Type B pancreatic cell (in vitro differentiated cells): ENCODE measurements around the gene IFT25. TPM values are rescaled to one million over a fixed set of nuclear protein-coding genes. Genes with fewer than 3 reads are reported as not detected.
A peak's percentile ranks its signal among the peaks of the same experiment; 100 is the strongest.

Source experiments
- DNase-seq: peaks from one replicate; pipeline ENCODE4 v3.0.0; 2021; ENCODE audit warnings: mixed read lengths; ENCODE audit not compliant: unreplicated experiment; ENCODE audit errors: extremely low spot score
- H3K27ac Mint-ChIP-seq: 2 replicates; pipeline ENCODE4 v1.8.0; 2021; ENCODE audit warnings: mild to moderate bottlenecking, mixed read lengths
- H3K27me3 Mint-ChIP-seq: 2 replicates; pipeline ENCODE4 v1.8.0; 2021; ENCODE audit warnings: mixed read lengths
- H3K36me3 Mint-ChIP-seq: 2 replicates; pipeline ENCODE4 v1.8.0; 2021; ENCODE audit warnings: mixed read lengths
- H3K4me1 Mint-ChIP-seq: one replicate; pipeline ENCODE4 v1.8.0; 2021; ENCODE audit warnings: mixed read lengths; ENCODE audit not compliant: unreplicated experiment
- H3K4me3 Mint-ChIP-seq: 2 replicates; pipeline ENCODE4 v1.8.0; 2021; ENCODE audit warnings: mild to moderate bottlenecking, mixed read lengths
- H3K9me3 Mint-ChIP-seq: 2 replicates; pipeline ENCODE4 v1.8.0; 2021; ENCODE audit warnings: mixed read lengths
- CTCF ChIP-seq: fragments of 200-600 bp; sonication (generic); conservative IDR thresholded peaks from 2 replicates; pipeline ENCODE4 v1.5.0; 2021; ENCODE audit warnings: antibody characterized with exemption, mild to moderate bottlenecking
- total RNA-seq: library from RNA; stranded (reverse); gene quantifications from 2 replicates; pipeline ENCODE4 v1.2.1, GENCODE V29; 2021; ENCODE audit warnings: low replicate concordance

IFT25 gene
- total RNA-seq, 1 donor from 2014 or later, result 41.2 TPM

GRCh38 chr1:53982763-53983104 lies 37.2 kb upstream of the IFT25 start:
- no peaks in the 10 kb centered on the region for H3K36me3 Mint-ChIP-seq
- H3K4me3 Mint-ChIP-seq, result peak overlapping the region; percentile 78
- peaks cover 21% of the 10 kb centered on the region for H3K4me1 Mint-ChIP-seq
- no peak for TF ChIP-seq CTCF
- peak overlapping the region; percentile 81 for H3K27ac Mint-ChIP-seq
- no peak for DNase-seq
- H3K27me3 Mint-ChIP-seq, result no peaks in the 10 kb centered on the region
- no peaks in the 10 kb centered on the region for H3K9me3 Mint-ChIP-seq

GRCh38 chr1:53982034-53982762 lies 36.7 kb upstream of the IFT25 start:
- Mint-ChIP-seq H3K27ac (peak overlapping the region; percentile 81), H3K9me3 (no peaks in the 10 kb centered on the region), H3K27me3 (no peaks in the 10 kb centered on the region), H3K36me3 (no peaks in the 10 kb centered on the region), H3K4me1 (peaks cover 21% of the 10 kb centered on the region), H3K4me3 (peak overlapping the region; percentile 78)
- no peak for DNase-seq
- no peak for TF ChIP-seq CTCF

- no peak overlapping the region for H3K27ac Mint-ChIP-seq
- peaks cover 21% of the 10 kb centered on the region for H3K4me1 Mint-ChIP-seq
Measured at GRCh38 chr1:53981220-53981619, 35.7 kb upstream of the IFT25 start.

GRCh38 chr1:53979712-53980450 lies 34.4 kb upstream of the IFT25 start:
- no peak overlapping the region for H3K4me3 Mint-ChIP-seq
- no peaks in the 10 kb centered on the region for H3K27me3 Mint-ChIP-seq
- H3K4me1 Mint-ChIP-seq, result peaks cover 21% of the 10 kb centered on the region
- DNase-seq, result no peak
- H3K36me3 Mint-ChIP-seq, result no peaks in the 10 kb centered on the region
- no peak for TF ChIP-seq CTCF
- no peaks in the 10 kb centered on the region for H3K9me3 Mint-ChIP-seq
- no peak overlapping the region for H3K27ac Mint-ChIP-seq

More at GRCh38 chr1:53981220-53981619, 35.7 kb upstream of the IFT25 start:
- DNase-seq, result no peak
- H3K36me3 Mint-ChIP-seq, result no peaks in the 10 kb centered on the region
- H3K9me3 Mint-ChIP-seq, result no peaks in the 10 kb centered on the region
- H3K27me3 Mint-ChIP-seq, result no peaks in the 10 kb centered on the region
- no peak overlapping the region for H3K4me3 Mint-ChIP-seq
- TF ChIP-seq CTCF, result no peak

- peaks cover 4% of the 10 kb centered on the region for H3K36me3 Mint-ChIP-seq
- DNase-seq, result no peak
- no peak overlapping the region for H3K4me3 Mint-ChIP-seq
- peaks cover 15% of the 10 kb centered on the region for H3K4me1 Mint-ChIP-seq
- no peaks in the 10 kb centered on the region for H3K9me3 Mint-ChIP-seq
- TF ChIP-seq CTCF, result no peak
- H3K27me3 Mint-ChIP-seq, result no peaks in the 10 kb centered on the region
- no peak overlapping the region for H3K27ac Mint-ChIP-seq
Measured at GRCh38 chr1:53975861-53976260, 30.4 kb upstream of the IFT25 start.
